ENCODE measurements around the gene SLC6A6.

DNA sequence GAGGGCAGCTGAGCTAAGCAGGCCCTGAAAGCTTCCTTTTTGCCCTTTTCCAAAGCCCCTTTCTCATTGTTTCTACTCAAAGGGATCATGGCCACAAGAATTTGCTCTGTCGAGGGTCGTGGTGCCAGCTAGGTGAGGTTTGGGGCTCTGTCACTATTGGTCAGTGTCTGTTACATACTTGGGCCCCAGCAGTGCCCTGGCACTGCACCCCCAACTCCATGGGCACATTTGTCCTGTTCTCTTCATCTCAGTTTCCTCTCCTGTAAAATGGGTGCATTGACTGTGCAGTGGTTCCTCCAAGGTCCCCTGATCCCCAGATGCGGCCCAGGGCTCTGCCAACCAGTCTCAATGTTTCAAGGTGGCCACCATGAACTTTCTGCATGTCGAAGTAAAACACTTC is 62.1 kb downstream of the SLC6A6 start:
- TF ChIP-seq, protein P1, sequence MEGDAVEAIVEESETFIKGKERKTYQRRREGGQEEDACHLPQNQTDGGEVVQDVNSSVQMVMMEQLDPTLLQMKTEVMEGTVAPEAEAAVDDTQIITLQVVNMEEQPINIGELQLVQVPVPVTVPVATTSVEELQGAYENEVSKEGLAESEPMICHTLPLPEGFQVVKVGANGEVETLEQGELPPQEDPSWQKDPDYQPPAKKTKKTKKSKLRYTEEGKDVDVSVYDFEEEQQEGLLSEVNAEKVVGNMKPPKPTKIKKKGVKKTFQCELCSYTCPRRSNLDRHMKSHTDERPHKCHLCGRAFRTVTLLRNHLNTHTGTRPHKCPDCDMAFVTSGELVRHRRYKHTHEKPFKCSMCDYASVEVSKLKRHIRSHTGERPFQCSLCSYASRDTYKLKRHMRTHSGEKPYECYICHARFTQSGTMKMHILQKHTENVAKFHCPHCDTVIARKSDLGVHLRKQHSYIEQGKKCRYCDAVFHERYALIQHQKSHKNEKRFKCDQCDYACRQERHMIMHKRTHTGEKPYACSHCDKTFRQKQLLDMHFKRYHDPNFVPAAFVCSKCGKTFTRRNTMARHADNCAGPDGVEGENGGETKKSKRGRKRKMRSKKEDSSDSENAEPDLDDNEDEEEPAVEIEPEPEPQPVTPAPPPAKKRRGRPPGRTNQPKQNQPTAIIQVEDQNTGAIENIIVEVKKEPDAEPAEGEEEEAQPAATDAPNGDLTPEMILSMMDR (IDR thresholded peaks at IDR 0.05; ENCODE audit: poor library complexity) = no peak
- TF ChIP-seq EZH2phosphoT487 (IDR thresholded peaks at IDR 0.05; ENCODE audit: low read depth, severe bottlenecking, unreplicated experiment) = no peak

Data from hepatocyte (in vitro differentiated cells).